ENCODE results near the gene FICD.

DNA sequence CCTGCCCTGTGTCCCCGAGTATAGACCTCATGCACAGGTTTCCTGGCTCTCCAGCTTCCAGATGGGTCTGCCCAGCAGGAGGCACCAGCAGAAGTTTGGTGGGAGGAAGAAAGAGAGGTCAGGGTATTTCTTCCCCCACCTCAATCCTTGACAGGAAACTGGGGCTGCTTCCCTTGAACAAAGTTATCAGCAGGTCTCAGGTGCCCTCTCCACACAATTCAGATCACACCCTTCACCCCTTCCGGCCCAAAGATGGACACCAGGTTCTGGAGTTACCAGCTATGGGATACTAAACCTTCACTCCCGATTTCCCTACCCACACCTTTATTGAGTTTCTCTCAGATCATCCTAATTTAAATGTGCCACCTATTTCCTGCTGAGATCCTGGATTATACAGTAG is 44.7 kb downstream of the FICD start:
- TF ChIP-seq, protein P1, sequence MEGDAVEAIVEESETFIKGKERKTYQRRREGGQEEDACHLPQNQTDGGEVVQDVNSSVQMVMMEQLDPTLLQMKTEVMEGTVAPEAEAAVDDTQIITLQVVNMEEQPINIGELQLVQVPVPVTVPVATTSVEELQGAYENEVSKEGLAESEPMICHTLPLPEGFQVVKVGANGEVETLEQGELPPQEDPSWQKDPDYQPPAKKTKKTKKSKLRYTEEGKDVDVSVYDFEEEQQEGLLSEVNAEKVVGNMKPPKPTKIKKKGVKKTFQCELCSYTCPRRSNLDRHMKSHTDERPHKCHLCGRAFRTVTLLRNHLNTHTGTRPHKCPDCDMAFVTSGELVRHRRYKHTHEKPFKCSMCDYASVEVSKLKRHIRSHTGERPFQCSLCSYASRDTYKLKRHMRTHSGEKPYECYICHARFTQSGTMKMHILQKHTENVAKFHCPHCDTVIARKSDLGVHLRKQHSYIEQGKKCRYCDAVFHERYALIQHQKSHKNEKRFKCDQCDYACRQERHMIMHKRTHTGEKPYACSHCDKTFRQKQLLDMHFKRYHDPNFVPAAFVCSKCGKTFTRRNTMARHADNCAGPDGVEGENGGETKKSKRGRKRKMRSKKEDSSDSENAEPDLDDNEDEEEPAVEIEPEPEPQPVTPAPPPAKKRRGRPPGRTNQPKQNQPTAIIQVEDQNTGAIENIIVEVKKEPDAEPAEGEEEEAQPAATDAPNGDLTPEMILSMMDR (IDR thresholded peaks at IDR 0.05; ENCODE audit: low read depth, low read length, poor library complexity, severe bottlenecking) = no peak
- no peak for TF ChIP-seq EZH2phosphoT487 (IDR thresholded peaks at IDR 0.05; ENCODE audit: borderline replicate concordance, low read length)

Data from DOHH2 (cell line).